GM23248 (cell line): ENCODE data around the gene PHF11. TPM values are rescaled to one million over a fixed set of nuclear protein-coding genes. Genes with fewer than 3 reads are reported as not detected.

Source experiments
- DNase-seq: peaks from one replicate; pipeline ENCODE4 v3.0.0-alpha.2; 2015
- H2AFZ ChIP-seq: fragments of 200-600 bp; sonication (generic); 2 replicates; pipeline ENCODE4 v1.6.1; 2016; ENCODE audit warnings: antibody characterized with exemption
- H3F3A ChIP-seq: fragments of 200-600 bp; sonication (generic); 2 replicates; pipeline ENCODE4 v1.6.1; 2016; ENCODE audit warnings: mild to moderate bottlenecking, antibody characterized with exemption, mixed run types; ENCODE audit not compliant: insufficient read depth
- H3K27ac ChIP-seq: fragments of 200-600 bp; sonication (generic); 2 replicates; pipeline ENCODE4 v1.5.1; 2016; ENCODE audit warnings: mild to moderate bottlenecking
- H3K27me3 ChIP-seq: fragments of 200-600 bp; sonication (generic); replicated peaks from 2 replicates; pipeline ENCODE4 v1.6.1; 2016; ENCODE audit warnings: mild to moderate bottlenecking; ENCODE audit not compliant: insufficient read depth
- H3K36me3 ChIP-seq: fragments of 200-600 bp; sonication (generic); 2 replicates; pipeline ENCODE4 v1.6.1; 2016; ENCODE audit warnings: low read depth, mild to moderate bottlenecking
- H3K4me1 ChIP-seq: fragments of 200-600 bp; sonication (generic); 2 replicates; pipeline ENCODE4 v1.6.1; 2016; ENCODE audit warnings: mild to moderate bottlenecking; ENCODE audit not compliant: insufficient read depth
- H3K4me2 ChIP-seq: fragments of 200-600 bp; sonication (generic); one replicate; pipeline ENCODE4 v1.6.1; 2016; ENCODE audit warnings: mild to moderate bottlenecking; ENCODE audit not compliant: unreplicated experiment
- H3K4me3 ChIP-seq: fragments of 200-600 bp; sonication (generic); 2 replicates; pipeline ENCODE4 v1.5.1; 2016; ENCODE audit warnings: mild to moderate bottlenecking
- H3K79me2 ChIP-seq: fragments of 200-600 bp; sonication (generic); 2 replicates; pipeline ENCODE4 v1.6.1; 2016; ENCODE audit warnings: mild to moderate bottlenecking; ENCODE audit not compliant: insufficient read depth
- H3K9ac ChIP-seq: fragments of 200-600 bp; sonication (generic); 2 replicates; pipeline ENCODE4 v1.6.1; 2016; ENCODE audit warnings: mild to moderate bottlenecking
- H3K9me2 ChIP-seq: fragments of 200-600 bp; sonication (generic); 2 replicates; pipeline ENCODE4 v1.6.1; 2016; ENCODE audit warnings: mixed run types, mild to moderate bottlenecking, moderate library complexity; ENCODE audit not compliant: insufficient read depth
- H3K9me3 ChIP-seq: fragments of 200-600 bp; sonication (generic); one replicate; pipeline ENCODE4 v1.6.1; 2017; ENCODE audit warnings: low read depth
- H4K20me1 ChIP-seq: fragments of 200-600 bp; sonication (generic); 2 replicates; pipeline ENCODE4 v1.6.0; 2016; ENCODE audit not compliant: insufficient read depth
- EZH2 ChIP-seq: fragments of 200-600 bp; sonication (generic); IDR thresholded peaks from 2 replicates; pipeline ENCODE4 v1.6.1; 2018; ENCODE audit warnings: antibody characterized with exemption, mild to moderate bottlenecking; ENCODE audit not compliant: insufficient read depth, poor library complexity, severe bottlenecking
- EZH2phosphoT487 ChIP-seq: fragments of 200-600 bp; sonication (generic); IDR thresholded peaks from 2 replicates; pipeline ENCODE4 v1.6.1; 2018; ENCODE audit warnings: antibody characterized with exemption, moderate library complexity, mild to moderate bottlenecking, low read depth; ENCODE audit not compliant: insufficient read depth
- WGBS, 2 experiments: methylation state at CpG; one replicate each; pipeline ENCODE4 v1.1.6; 2015 to 2017; ENCODE audit warnings: low lambda C conversion rate in 2 of 2, low coverage in 1 of 2; ENCODE audit errors: missing lambda C conversion rate in 2 of 2; 5-methylcytosine and 5-hydroxymethylcytosine counted together
- in situ Hi-C: fragments of 300-500 bp; cut with MboI; formaldehyde crosslinking; loops from 2 replicates; pipeline ENCODE4 v1.15.0; 2020
- polyA plus RNA-seq: library from polyadenylated mRNA; unstranded; fragments of >200 nt; fragmentation: Nextera tagmentation; extraction: Ambion mirVana; gene quantifications from 2 replicates; pipeline ENCODE4 v1.2.1, GENCODE V29; 2016
- total RNA-seq: library from RNA; depleted of rRNA; stranded (reverse); fragments of >200 nt; shearing (Covaris generic); gene quantifications from 2 replicates; pipeline ENCODE4 v1.2.3, GENCODE V29; 2014

PHF11 gene
- total and polyA plus RNA-seq, 2 experiments from 2014 or later: 16.9 to 29.3 TPM

DNA sequence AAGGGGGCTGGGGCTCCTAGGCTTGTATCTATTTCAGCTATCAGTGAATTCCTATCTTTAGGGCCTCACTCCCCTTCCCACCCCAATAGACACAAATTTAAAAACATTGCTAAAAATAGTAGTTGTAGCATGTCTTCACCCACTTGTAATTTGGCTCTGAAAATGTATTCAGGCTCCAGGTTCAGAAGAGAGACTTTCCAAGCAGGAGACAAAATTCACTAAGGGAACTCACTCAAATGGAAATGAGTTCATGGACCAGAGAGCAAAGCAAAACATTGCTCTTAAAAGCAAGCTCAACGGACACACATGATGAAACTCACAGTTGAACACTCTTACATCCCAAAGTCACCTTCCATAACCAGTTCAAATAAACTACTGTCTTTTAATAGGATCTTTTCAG lies 36.8 kb downstream of the PHF11 start:
- no peaks in the 10 kb centered on the region for H3K79me2 ChIP-seq

GRCh38 chr13:49533011-49533410 lies 37.3 kb downstream of the PHF11 start:
- no peaks in the 10 kb centered on the region for H3K79me2 ChIP-seq
- no peaks in the 10 kb centered on the region for H3K4me1 ChIP-seq
- no peak overlapping the region for H2AFZ ChIP-seq
- H3K4me2 ChIP-seq: no peak overlapping the region
- H3K27me3 ChIP-seq: no peaks in the 10 kb centered on the region
- DNase-seq: no peak
- H3K36me3 ChIP-seq: peaks cover 6% of the 10 kb centered on the region
- H3K9me2 ChIP-seq: no peaks in the 10 kb centered on the region
- H3K27ac ChIP-seq: no peak overlapping the region
- in situ Hi-C loops: no loop called here
- no peaks in the 10 kb centered on the region for H3K9me3 ChIP-seq
- H3F3A ChIP-seq: no peaks in the 10 kb centered on the region
- TF ChIP-seq EZH2 (no peak), EZH2phosphoT487 (no peak)
- H3K9ac ChIP-seq: no peak overlapping the region
- no peak overlapping the region for H3K4me3 ChIP-seq
- no peaks in the 10 kb centered on the region for H4K20me1 ChIP-seq

More for the DNA sequence above, 36.8 kb downstream of the PHF11 start:
- Histone ChIP-seq H3K36me3 (peaks cover 6% of the 10 kb centered on the region), H3K4me1 (no peaks in the 10 kb centered on the region), H3K27ac (no peak overlapping the region), H3K9me3 (no peaks in the 10 kb centered on the region), H3K9ac (no peak overlapping the region), H3K9me2 (no peaks in the 10 kb centered on the region), H3F3A (no peaks in the 10 kb centered on the region), H2AFZ (no peak overlapping the region), H4K20me1 (no peaks in the 10 kb centered on the region), H3K27me3 (no peaks in the 10 kb centered on the region), H3K4me2 (no peak overlapping the region), H3K4me3 (no peak overlapping the region)
- TF ChIP-seq EZH2phosphoT487: no peak
- TF ChIP-seq EZH2: no peak
- 58 to 87% methylated on average over 1 of the region's 1 CpG for WGBS, 2 experiments
- in situ Hi-C loops: no loop called here
- DNase-seq: no peak

DNA sequence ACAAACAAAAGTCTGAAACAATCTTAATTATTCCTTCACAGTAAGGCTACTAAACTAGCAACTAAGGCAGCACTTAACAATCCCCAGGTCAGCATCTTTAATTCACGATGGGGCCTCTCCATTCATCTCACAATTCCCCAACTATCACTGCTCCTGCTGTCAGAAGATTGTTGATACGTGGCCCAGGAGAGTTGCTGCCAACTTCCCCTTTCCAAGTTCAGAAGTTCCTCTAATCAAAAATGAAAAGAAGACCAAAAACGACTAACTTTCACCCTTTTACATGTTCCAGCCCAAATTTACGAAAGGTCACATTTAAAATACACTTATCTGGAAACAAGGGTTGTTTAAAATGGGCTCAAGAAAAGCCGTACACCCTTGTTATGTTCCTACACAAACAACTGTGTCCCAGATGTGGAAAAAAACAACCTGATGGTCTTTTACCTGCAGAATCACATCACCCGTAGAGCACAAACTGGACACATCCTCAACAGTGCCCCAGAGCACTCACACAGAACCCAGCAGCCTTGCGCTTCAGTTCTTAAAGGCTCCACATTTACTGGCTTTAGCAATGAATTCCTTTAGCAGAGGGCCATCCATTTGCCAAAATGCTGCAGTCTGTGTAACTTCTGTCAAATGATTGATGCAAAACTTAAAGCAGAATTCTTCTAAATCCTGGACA lies 38.0 kb downstream of the PHF11 start:
- no peak overlapping the region for H3K4me2 ChIP-seq
- H3K9ac ChIP-seq: no peak overlapping the region
- H3F3A ChIP-seq: no peaks in the 10 kb centered on the region
- H3K79me2 ChIP-seq: no peaks in the 10 kb centered on the region
- H3K9me3 ChIP-seq: no peaks in the 10 kb centered on the region
- TF ChIP-seq EZH2 (no peak), EZH2phosphoT487 (no peak)
- H3K9me2 ChIP-seq: no peaks in the 10 kb centered on the region
- H3K4me1 ChIP-seq: no peaks in the 10 kb centered on the region
- H3K27ac ChIP-seq: no peak overlapping the region
- H2AFZ ChIP-seq: no peak overlapping the region
- in situ Hi-C loops: no loop called here
- no peaks in the 10 kb centered on the region for H4K20me1 ChIP-seq
- H3K4me3 ChIP-seq: no peak overlapping the region
- WGBS, 2 experiments: 74% methylated on average over 7 of the region's 7 CpGs
- peaks cover 6% of the 10 kb centered on the region for H3K36me3 ChIP-seq
- no peaks in the 10 kb centered on the region for H3K27me3 ChIP-seq
- no peak for DNase-seq

- in situ Hi-C loops: no loop called here
- TF ChIP-seq EZH2: no peak
- TF ChIP-seq EZH2phosphoT487: no peak
- no peak overlapping the region for H3K4me2 ChIP-seq
- no peak overlapping the region for H2AFZ ChIP-seq
- no peaks in the 10 kb centered on the region for H4K20me1 ChIP-seq
- H3K27ac ChIP-seq: no peak overlapping the region
- H3K36me3 ChIP-seq: peaks cover 15% of the 10 kb centered on the region
- no peaks in the 10 kb centered on the region for H3K9me3 ChIP-seq
- H3K4me3 ChIP-seq: no peak overlapping the region
- no peaks in the 10 kb centered on the region for H3K4me1 ChIP-seq
- DNase-seq: no peak
- WGBS, 2 experiments: 73 to 74% methylated on average over 7 of the region's 7 CpGs
- no peaks in the 10 kb centered on the region for H3K9me2 ChIP-seq
- H3K79me2 ChIP-seq: no peaks in the 10 kb centered on the region
- no peaks in the 10 kb centered on the region for H3K27me3 ChIP-seq
- no peak overlapping the region for H3K9ac ChIP-seq
- H3F3A ChIP-seq: no peaks in the 10 kb centered on the region
Observed at GRCh38 chr13:49536144-49536873, 40.6 kb downstream of the PHF11 start.
